ENCODE measurements around the gene MPL.

DNA sequence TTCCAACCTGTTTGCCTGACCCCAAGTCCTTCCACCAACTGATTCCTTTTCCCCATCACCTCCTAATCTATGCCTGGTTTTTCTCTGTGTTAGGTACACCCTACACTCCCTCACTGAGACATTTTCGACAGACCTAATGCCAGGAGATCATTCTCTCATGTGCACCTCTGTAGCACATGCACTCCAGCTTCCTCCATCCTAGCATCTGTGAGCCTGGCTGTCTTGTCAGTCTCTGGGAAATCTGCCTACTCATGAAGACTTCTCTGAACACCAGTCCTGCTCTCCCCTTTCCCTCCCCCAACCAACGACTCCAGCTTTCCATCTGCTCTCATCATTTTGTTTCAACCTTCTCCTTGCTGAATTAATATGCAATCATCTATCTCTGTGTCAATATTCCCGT lies 51.0 kb downstream of the MPL start:
- TF ChIP-seq CTCF (IDR thresholded peaks at IDR 0.05; ENCODE audit: low read depth, low read length) (no peak), POLR2A (IDR thresholded peaks at IDR 0.05; ENCODE audit: extremely low read depth, insufficient read length) (no peak)
- TF ChIP-seq, protein P1, sequence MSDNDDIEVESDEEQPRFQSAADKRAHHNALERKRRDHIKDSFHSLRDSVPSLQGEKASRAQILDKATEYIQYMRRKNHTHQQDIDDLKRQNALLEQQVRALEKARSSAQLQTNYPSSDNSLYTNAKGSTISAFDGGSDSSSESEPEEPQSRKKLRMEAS (IDR thresholded peaks at IDR 0.05; ENCODE audit: low read depth, low read length), result no peak
